Measurements from ENCODE around the gene LUZP2. TPM values are rescaled to one million over a fixed set of nuclear protein-coding genes. Genes with fewer than 3 reads are reported as not detected.

The LUZP2 gene
- total and polyA plus RNA-seq, 2 of the 8 experiments (the other 6 are each of a cell fraction or from before 2014, with no cell fraction given), result 0.79 to 1.5 TPM

GRCh38 chr11:25039165-25039564 is 542.3 kb downstream of the LUZP2 start (continued):
- no peak for TF ChIP-seq SIN3A (conservative IDR thresholded peaks at IDR 0.05 in 1 of 2, IDR thresholded peaks at IDR 0.05 in 1 of 2; ENCODE audit: low read depth in 1 of 2, low read length in 2 of 2)
- TF ChIP-seq GTF2F1 (IDR thresholded peaks at IDR 0.05; ENCODE audit: borderline replicate concordance, low read depth, low read length), result no peak
- TF ChIP-seq BCL11A (IDR thresholded peaks at IDR 0.05; ENCODE audit: low read depth in 2 of 2, low read length in 2 of 2), result no peak

Data from H1 (cell line).